Panc1 (cell line): ENCODE measurements around the gene SAMHD1. TPM values are rescaled to one million over a fixed set of nuclear protein-coding genes. Genes with fewer than 3 reads are reported as not detected.

Experiments
- ATAC-seq: fragments of 200-7000 bp; cut with Tn5 transposase; 2 replicates; pipeline ENCODE4 v1.9.1; 2020; ENCODE audit warnings: mild to moderate bottlenecking, moderate library complexity
- BruUV-seq: library from RNA; stranded (reverse); fragments of 400-500 nt; replicated peaks from 2 replicates; lab custom pipeline; 2021; lab: Mats Ljungman, UMichigan
- CTCF ChIA-PET: fragments of 300-600 bp; sonication (Branson Sonifier 250); formaldehyde crosslinking; loops from one replicate; lab custom pipeline; 2022; ENCODE audit warnings: antibody characterized with exemption; lab: Charles Lee
- POLR2A ChIA-PET: fragments of 300-600 bp; sonication (Branson Sonifier 250); formaldehyde crosslinking; loops from one replicate; lab custom pipeline; 2022; ENCODE audit warnings: antibody characterized with exemption; lab: Charles Lee
- DNase-seq: peaks from one replicate; pipeline ENCODE4 v3.0.0-alpha.2; 2010; ENCODE audit warnings: low read depth, low spot score
- H3K27ac ChIP-seq: 2 replicates; pipeline ENCODE4 v1.5.1; 2011; ENCODE audit warnings: mild to moderate bottlenecking, low read length, inconsistent platforms
- H3K27me3 ChIP-seq: fragments of 200-500 bp; sonication (Bioruptor generic); 2 replicates; pipeline ENCODE4 v1.6.0; 2014; ENCODE audit warnings: low read length, inconsistent platforms; ENCODE audit not compliant: control insufficient read depth, insufficient read depth
- H3K36me3 ChIP-seq: fragments of 200-500 bp; sonication (Bioruptor generic); 2 replicates; pipeline ENCODE4 v1.5.1; 2014; ENCODE audit warnings: inconsistent platforms, mild to moderate bottlenecking, low read length, moderate library complexity; ENCODE audit not compliant: control insufficient read depth, insufficient read depth
- H3K4me1 ChIP-seq: 2 replicates; pipeline ENCODE4 v1.5.1; 2011; ENCODE audit warnings: inconsistent platforms, mild to moderate bottlenecking, low read length, moderate library complexity; ENCODE audit not compliant: control insufficient read depth, insufficient read depth
- H3K4me3 ChIP-seq, 2 experiments: 2 replicates each; pipeline ENCODE4 v1.5.1; 2011 to 2012; ENCODE audit warnings: low read depth in 2 of 2, low read length in 2 of 2, mild to moderate bottlenecking in 2 of 2, inconsistent platforms in 1 of 2, moderate library complexity in 1 of 2
- H3K9me3 ChIP-seq: fragments of 200-500 bp; sonication (Bioruptor generic); 2 replicates; pipeline ENCODE4 v1.5.1; 2014; ENCODE audit warnings: low read depth, mild to moderate bottlenecking, inconsistent platforms, low read length, moderate library complexity; ENCODE audit not compliant: control insufficient read depth, insufficient read depth
- POLR2AphosphoS5 ChIP-seq: IDR thresholded peaks from 2 replicates; pipeline ENCODE4 v1.6.1; 2012; ENCODE audit warnings: mild to moderate bottlenecking, low read depth, low read length, moderate library complexity
- SIN3A ChIP-seq: IDR thresholded peaks from 2 replicates; pipeline ENCODE4 v1.6.1; 2012; ENCODE audit warnings: low read depth, mild to moderate bottlenecking, low read length, moderate library complexity, borderline replicate concordance; ENCODE audit not compliant: insufficient read depth
- TCF7L2 ChIP-seq: IDR thresholded peaks from 2 replicates; pipeline ENCODE4 v1.6.1; 2011; ENCODE audit warnings: mild to moderate bottlenecking, low read depth, low read length, inconsistent platforms
- in situ Hi-C: cut with HindIII; loops from 2 replicates; pipeline ENCODE4 v1.10.0; 2016; ENCODE audit warnings: low sequenced_read_pairs, low pct_unique_long_range_greater_than_20kb
- intact Hi-C: fragments of 100-400 bp; cut with micrococcal nuclease; formaldehyde crosslinking; loops from one replicate; pipeline ENCODE4 v1.10.0; 2022; ENCODE audit not compliant: unreplicated experiment
- total RNA-seq: library from RNA; stranded (reverse); gene quantifications from one replicate; pipeline ENCODE4 v1.2.1, GENCODE V29; 2021; ENCODE audit not compliant: unreplicated experiment
- TF ChIP-seq, protein P1 (sequence below): fragments of 450-650 bp; IDR thresholded peaks from 2 replicates; pipeline ENCODE4 v1.5.1; 2017; ENCODE audit warnings: mild to moderate bottlenecking
- TF ChIP-seq, protein P2 (sequence below), 2 experiments: IDR thresholded peaks; 2 replicates each; pipeline ENCODE4 v1.6.1; 2011 to 2012; ENCODE audit warnings: low read depth in 2 of 2, control low read depth in 1 of 2, low read length in 1 of 2, mild to moderate bottlenecking in 1 of 2, moderate library complexity in 1 of 2; ENCODE audit not compliant: insufficient read depth in 1 of 2

SAMHD1 gene
- total RNA-seq, 1 experiment from 2014 or later = 16.8 TPM

DNA sequence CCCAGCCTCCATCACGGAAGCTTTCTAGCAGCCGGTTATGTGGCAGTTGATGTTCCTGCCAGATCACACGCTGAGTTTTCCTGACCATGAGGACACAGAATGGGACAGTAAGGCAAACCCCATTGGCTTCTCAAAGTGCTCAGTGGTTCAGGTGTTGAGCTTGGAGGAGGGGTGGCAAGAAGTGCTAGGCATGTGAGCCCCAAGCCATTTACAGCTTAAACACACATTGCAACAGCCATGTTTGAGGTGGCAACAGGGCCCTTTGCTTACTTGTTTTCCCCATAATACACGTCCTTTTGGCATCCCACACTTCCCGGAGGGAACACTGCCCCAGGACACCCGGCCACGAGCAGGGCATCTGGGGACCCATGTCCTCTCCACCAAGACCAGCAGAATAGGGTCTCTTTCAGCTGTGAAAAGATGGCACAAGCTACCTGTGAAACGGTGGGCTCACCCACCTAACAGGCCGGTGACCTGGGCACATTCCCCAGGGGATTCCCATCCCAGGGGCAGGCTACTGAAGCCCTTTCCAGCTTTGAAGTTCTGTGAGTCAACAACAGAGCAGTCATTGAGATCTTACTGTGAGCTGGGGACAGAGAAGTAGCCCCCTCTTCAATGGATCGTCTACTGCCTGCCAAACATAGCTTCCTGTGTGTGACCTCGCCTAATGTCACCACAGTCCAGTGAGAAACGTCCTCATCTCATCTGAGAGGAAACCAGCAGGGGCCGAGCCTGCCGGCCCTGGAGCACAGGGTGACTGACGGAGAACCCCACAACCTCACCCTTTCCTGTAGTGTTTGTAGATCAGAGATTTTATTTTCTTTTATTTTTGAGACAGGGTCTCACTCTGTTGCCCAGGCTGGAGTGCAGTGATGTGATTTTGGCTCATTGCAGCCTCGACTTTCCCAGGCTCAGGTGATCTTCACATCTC, 79.6 kb downstream of the SAMHD1 start:
- H3K36me3 ChIP-seq = no peaks in the 10 kb centered on the region
- ChIA-PET POLR2A (interaction anchor here (0.5 to 0.9 kb wide), 2 partner anchors 28 to 37 kb away, joined by 8 to 9 read pairs; no protein-coding TSS in a partner anchor), CTCF (interaction anchor here (0.6 kb wide), 1 partner anchor 336 kb away, joined by 4 read pairs; no protein-coding TSS in a partner anchor)
- in situ Hi-C loops (no loop called here), intact Hi-C loops (no loop called here)
- no TSS peak for BruUV-seq
- ATAC-seq (peak; percentile 28; the same call in 1 of the 2 replicates), DNase-seq (no peak)
- H3K4me1 ChIP-seq = peaks cover 5% of the 10 kb centered on the region
- H3K27me3 ChIP-seq = no peaks in the 10 kb centered on the region
- TF ChIP-seq, protein P1, sequence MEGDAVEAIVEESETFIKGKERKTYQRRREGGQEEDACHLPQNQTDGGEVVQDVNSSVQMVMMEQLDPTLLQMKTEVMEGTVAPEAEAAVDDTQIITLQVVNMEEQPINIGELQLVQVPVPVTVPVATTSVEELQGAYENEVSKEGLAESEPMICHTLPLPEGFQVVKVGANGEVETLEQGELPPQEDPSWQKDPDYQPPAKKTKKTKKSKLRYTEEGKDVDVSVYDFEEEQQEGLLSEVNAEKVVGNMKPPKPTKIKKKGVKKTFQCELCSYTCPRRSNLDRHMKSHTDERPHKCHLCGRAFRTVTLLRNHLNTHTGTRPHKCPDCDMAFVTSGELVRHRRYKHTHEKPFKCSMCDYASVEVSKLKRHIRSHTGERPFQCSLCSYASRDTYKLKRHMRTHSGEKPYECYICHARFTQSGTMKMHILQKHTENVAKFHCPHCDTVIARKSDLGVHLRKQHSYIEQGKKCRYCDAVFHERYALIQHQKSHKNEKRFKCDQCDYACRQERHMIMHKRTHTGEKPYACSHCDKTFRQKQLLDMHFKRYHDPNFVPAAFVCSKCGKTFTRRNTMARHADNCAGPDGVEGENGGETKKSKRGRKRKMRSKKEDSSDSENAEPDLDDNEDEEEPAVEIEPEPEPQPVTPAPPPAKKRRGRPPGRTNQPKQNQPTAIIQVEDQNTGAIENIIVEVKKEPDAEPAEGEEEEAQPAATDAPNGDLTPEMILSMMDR = no peak
- no peak for TF ChIP-seq TCF7L2
- no peak for TF ChIP-seq POLR2AphosphoS5
- TF ChIP-seq, protein P2, sequence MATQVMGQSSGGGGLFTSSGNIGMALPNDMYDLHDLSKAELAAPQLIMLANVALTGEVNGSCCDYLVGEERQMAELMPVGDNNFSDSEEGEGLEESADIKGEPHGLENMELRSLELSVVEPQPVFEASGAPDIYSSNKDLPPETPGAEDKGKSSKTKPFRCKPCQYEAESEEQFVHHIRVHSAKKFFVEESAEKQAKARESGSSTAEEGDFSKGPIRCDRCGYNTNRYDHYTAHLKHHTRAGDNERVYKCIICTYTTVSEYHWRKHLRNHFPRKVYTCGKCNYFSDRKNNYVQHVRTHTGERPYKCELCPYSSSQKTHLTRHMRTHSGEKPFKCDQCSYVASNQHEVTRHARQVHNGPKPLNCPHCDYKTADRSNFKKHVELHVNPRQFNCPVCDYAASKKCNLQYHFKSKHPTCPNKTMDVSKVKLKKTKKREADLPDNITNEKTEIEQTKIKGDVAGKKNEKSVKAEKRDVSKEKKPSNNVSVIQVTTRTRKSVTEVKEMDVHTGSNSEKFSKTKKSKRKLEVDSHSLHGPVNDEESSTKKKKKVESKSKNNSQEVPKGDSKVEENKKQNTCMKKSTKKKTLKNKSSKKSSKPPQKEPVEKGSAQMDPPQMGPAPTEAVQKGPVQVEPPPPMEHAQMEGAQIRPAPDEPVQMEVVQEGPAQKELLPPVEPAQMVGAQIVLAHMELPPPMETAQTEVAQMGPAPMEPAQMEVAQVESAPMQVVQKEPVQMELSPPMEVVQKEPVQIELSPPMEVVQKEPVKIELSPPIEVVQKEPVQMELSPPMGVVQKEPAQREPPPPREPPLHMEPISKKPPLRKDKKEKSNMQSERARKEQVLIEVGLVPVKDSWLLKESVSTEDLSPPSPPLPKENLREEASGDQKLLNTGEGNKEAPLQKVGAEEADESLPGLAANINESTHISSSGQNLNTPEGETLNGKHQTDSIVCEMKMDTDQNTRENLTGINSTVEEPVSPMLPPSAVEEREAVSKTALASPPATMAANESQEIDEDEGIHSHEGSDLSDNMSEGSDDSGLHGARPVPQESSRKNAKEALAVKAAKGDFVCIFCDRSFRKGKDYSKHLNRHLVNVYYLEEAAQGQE (IDR thresholded peaks at IDR 0.05; ENCODE audit: insufficient read depth in 1 of 2, low read depth in 2 of 2, low read length in 1 of 2) = no peak
- TF ChIP-seq SIN3A = no peak
- no peak overlapping the region for H3K4me3 ChIP-seq
- H3K27ac ChIP-seq = no peak overlapping the region
- no peaks in the 10 kb centered on the region for H3K9me3 ChIP-seq

DNA sequence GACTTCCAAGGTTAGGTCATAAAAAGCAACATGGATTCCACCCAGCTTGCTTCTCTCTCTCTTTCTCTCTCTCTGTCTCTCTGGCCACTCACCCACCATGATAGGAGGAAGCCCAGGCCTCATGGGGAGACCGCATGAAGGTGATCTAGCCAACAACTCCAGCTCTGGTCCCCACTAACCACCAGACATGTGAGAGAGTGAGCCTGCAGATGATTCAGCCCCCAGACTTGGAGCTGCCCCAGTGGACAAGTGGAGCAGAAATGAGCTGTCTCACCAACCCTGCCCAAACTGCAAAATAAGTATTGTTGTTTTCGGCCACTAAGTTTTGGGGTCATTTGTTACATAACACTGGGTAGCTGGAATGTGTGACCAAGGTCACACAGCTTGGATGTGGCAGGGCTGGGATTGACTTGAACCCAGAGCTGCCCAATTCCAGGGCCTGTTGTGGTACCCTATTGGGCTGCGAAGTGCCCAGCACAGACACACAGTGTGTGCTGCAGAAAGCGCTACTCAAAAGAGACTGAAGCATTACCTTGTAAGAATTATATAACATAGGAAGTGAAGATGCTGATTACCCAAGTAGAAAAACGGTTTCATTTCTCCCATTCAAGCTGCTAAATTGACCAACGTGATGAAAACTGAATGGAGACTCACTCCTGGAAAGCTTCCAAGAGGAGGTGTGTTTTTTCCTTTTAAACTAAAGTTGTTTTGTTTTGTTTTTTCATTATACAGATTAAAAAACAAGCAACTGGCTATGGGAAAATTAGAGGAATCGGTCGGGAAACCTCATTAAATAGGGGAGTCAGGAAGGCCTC, 84.6 kb downstream of the SAMHD1 start:
- TF ChIP-seq POLR2AphosphoS5 (no peak), SIN3A (no peak), TCF7L2 (no peak)
- TF ChIP-seq, protein P1 = no peak
- TF ChIP-seq, protein P2 (IDR thresholded peaks at IDR 0.05; ENCODE audit: insufficient read depth in 1 of 2, low read depth in 2 of 2, low read length in 1 of 2) = no peak
- no peak overlapping the region for H3K27ac ChIP-seq
- DNase-seq = no peak
- no TSS peak for BruUV-seq
- H3K4me3 ChIP-seq = no peak overlapping the region
- H3K9me3 ChIP-seq = no peaks in the 10 kb centered on the region
- no peaks in the 10 kb centered on the region for H3K36me3 ChIP-seq
- no peaks in the 10 kb centered on the region; the same call in 1 of the 2 replicates for H3K4me1 ChIP-seq
- no peak for ATAC-seq
- in situ Hi-C loops = no loop called here
- H3K27me3 ChIP-seq = no peaks in the 10 kb centered on the region
- intact Hi-C loops = no loop called here
- POLR2A ChIA-PET = interaction anchor here (0.6 kb wide), 2 partner anchors 11 to 52 kb away, joined by 3 to 28 read pairs; no protein-coding TSS in a partner anchor
- CTCF ChIA-PET = no interaction called here
